Measurements from ENCODE around the gene NXT1.

The NXT1 gene

GRCh38 chr20:23358923-23359593 is 8.5 kb downstream of the NXT1 start:
- H3K4me1 ChIP-seq = peaks cover 13% of the 10 kb centered on the region
- peaks cover 17% of the 10 kb centered on the region for H3K36me3 ChIP-seq (replicated peaks)
- H3K9me3 ChIP-seq = no peaks in the 10 kb centered on the region
- H3K27me3 ChIP-seq (ENCODE audit: low read depth) = no peaks in the 10 kb centered on the region
- in situ Hi-C loops (cut with MboI; ENCODE audit: low sequenced_read_pairs) = loop anchor here (25.0 kb wide), 1 partner anchor 1847 kb away; the partner anchor contains the start of gene NKX2-2
- no peak overlapping the region for H3K4me3 ChIP-seq
- no peak for DNase-seq (ENCODE audit: low spot score in 2 of 2)

- peaks cover 13% of the 10 kb centered on the region for H3K4me1 ChIP-seq
- no peaks in the 10 kb centered on the region for H3K27me3 ChIP-seq (ENCODE audit: low read depth)
- no peaks in the 10 kb centered on the region for H3K9me3 ChIP-seq
- DNase-seq (ENCODE audit: low spot score in 2 of 2) = no peak
- H3K36me3 ChIP-seq (replicated peaks) = peaks cover 18% of the 10 kb centered on the region
- H3K4me3 ChIP-seq = no peak overlapping the region
- in situ Hi-C loops (cut with MboI; ENCODE audit: low sequenced_read_pairs) = loop anchor here (25.0 kb wide), 1 partner anchor 1848 kb away; the partner anchor contains the start of gene NKX2-2
Observed at GRCh38 chr20:23360531-23360930, 9.9 kb downstream of the NXT1 start.

DNA sequence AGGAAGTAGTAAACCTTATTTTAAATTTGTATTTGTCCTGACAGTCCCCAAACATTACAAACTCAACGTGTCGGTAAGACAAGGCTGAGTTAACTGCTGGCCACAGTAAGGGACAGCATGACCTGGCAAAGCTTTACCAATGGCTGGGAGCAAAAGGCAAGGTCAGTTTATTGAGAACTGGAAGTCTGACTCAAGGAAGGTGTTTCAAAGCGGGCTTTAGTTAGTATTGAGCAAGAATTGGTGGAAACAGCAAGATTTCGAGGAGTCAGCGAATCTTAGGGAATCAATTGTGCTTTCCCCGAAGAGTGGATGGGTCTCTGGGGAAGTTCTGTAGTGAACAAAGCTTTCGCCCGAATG is 10.5 kb downstream of the NXT1 start:
- peaks cover 13% of the 10 kb centered on the region for H3K4me1 ChIP-seq
- peaks cover 21% of the 10 kb centered on the region for H3K36me3 ChIP-seq (replicated peaks)
- DNase-seq (ENCODE audit: low spot score in 2 of 2) = no peak

DNA sequence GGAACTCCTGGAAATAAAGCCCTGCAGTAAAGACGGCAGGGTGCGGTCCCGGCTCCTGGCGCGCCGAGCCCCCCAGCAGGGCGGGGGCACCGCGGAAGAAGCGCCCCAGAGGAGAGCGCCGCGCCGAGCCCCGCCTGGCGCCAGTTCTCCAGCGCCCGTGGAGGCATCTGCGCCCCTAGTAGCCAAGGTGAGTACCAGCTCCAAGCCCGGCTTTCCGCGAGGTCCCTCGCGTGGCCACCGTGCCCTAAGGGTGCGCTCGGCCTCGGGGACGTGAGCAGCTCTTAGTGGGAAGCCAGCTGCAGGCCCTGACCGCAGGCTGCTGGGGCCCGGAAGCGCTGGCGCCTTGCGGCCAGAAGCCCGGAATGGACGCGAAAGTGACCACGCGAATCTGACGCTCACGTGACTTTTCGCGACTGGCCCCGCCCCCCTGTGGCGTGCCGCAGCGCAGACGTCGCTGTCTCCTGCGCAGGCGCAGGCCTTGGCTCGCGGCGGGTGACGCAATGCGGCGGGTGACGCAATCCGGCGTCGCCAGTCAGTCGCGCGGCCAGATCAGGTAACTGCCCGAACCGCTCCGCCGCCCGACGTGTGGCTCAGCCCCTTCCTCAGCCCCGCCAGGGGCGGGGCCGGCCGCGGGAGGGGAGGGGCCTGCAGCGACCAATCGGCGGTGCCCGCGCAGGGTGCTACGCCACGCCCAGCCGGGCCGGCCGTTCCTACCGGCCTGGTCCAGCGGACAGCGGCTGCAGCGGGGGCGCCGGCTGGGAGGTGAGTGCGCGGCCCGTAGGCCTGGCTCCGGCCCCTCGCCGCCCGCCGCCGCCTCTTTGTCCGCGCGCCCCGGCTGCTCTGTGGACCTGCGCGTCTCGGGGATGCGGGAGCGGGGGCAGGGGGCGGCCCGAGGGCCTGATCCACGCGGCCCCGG is 11.1 kb downstream of the NXT1 start, which contains the start of gene GZF1:
TSS of gene GZF1 (plus strand) at position 707 of the 916 bp plus-strand sequence. CDS start 2,202 bp downstream, outside the sequence.
- Histone ChIP-seq H3K4me3 (peak within 1 kb of the TSS; percentile 75), H3K4me1 (peaks cover 19% of the 10 kb centered on the region), H3K27me3 (ENCODE audit: low read depth) (no peaks in the 10 kb centered on the region), H3K36me3 (replicated peaks) (peaks cover 26% of the 10 kb centered on the region), H3K9me3 (no peaks in the 10 kb centered on the region)
- peak; percentile 93 to 97 for DNase-seq (ENCODE audit: low spot score in 2 of 2)
- in situ Hi-C loops (cut with MboI; ENCODE audit: low sequenced_read_pairs) = loop anchor here (25.0 kb wide), 1 partner anchor 1849 kb away; the partner anchor contains the start of gene NKX2-2

More for the DNA sequence above, 10.5 kb downstream of the NXT1 start:
- H3K9me3 ChIP-seq = no peaks in the 10 kb centered on the region
- no peaks in the 10 kb centered on the region for H3K27me3 ChIP-seq (ENCODE audit: low read depth)
- H3K4me3 ChIP-seq = peak overlapping the region; percentile 73
- in situ Hi-C loops (cut with MboI; ENCODE audit: low sequenced_read_pairs) = loop anchor here (25.0 kb wide), 1 partner anchor 1849 kb away; the partner anchor contains the start of gene NKX2-2

GRCh38 chr20:23362392-23363256 is 12.0 kb downstream of the NXT1 start:
- Histone ChIP-seq H3K36me3 (replicated peaks) (peaks cover 33% of the 10 kb centered on the region), H3K27me3 (ENCODE audit: low read depth) (no peaks in the 10 kb centered on the region), H3K4me1 (peaks cover 23% of the 10 kb centered on the region), H3K4me3 (peak overlapping the region; percentile 75), H3K9me3 (no peaks in the 10 kb centered on the region)
- in situ Hi-C loops (cut with MboI; ENCODE audit: low sequenced_read_pairs) = loop anchor here (25.0 kb wide), 1 partner anchor 1850 kb away; the partner anchor contains the start of gene NKX2-2
- peak in 1 of 2 experiments; percentile 34 for DNase-seq (ENCODE audit: low spot score in 2 of 2)

DNA sequence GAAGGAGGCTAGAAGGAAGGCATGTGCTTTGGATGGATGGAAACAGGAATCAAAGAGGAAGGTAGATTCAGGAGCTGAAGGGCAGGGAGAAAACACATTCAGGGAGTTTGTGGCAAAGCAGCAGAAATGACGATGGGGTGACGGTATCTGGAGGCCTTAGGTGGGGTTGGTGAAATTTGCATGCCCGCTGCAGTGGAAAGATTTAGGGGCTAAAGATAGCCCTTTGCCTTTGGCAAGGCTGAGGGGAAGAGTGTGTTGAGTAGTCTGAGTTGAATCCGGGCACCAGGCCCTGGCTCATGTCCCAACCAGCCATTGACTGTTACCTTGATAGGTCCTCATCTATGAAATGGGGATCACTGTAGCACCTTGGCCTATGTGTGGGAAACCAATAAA is 12.7 kb downstream of the NXT1 start:
- no peak for DNase-seq (ENCODE audit: low spot score in 2 of 2)
- H3K4me1 ChIP-seq = peaks cover 26% of the 10 kb centered on the region
- no peaks in the 10 kb centered on the region for H3K9me3 ChIP-seq
- in situ Hi-C loops (cut with MboI; ENCODE audit: low sequenced_read_pairs) = loop anchor here (25.0 kb wide), 1 partner anchor 1851 kb away; the partner anchor contains the start of gene NKX2-2
- peak overlapping the region; percentile 75 for H3K4me3 ChIP-seq
- peaks cover 37% of the 10 kb centered on the region for H3K36me3 ChIP-seq (replicated peaks)
- no peaks in the 10 kb centered on the region for H3K27me3 ChIP-seq (ENCODE audit: low read depth)

DNA sequence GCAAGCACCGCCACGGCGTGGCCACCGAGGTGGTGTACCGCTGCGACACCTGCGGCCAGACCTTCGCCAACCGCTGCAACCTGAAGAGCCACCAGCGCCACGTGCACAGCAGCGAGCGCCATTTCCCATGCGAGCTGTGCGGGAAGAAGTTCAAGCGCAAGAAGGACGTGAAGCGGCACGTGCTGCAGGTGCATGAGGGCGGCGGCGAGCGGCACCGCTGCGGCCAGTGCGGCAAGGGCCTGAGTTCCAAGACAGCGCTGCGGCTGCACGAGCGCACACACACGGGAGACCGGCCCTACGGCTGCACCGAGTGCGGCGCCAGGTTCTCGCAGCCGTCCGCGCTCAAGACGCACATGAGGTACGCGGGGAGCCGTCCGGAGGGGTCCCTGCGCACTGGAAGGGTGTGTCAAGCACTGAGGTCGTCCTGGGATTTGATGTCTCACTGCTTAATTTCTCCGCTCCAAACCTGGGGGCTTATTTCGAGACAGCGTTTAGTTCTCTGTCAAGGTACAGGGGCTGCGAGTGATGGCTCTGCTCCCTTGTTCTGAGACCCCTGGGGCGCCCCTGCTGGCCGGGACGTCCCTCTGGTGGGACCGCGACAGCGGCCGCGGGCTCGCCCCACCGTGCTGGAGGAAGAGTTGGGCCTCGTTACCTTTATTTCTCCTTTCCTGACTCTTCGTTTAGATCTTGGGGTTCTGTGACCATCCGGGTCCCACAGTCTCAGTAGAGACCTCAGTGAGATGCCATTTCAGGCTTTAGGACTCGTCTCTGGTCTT is 15.0 kb downstream of the NXT1 start:
- H3K36me3 ChIP-seq (replicated peaks) = peaks cover 60% of the 10 kb centered on the region

GRCh38 chr20:23366384-23366783 is 15.8 kb downstream of the NXT1 start:
- no peaks in the 10 kb centered on the region for H3K27me3 ChIP-seq (ENCODE audit: low read depth)
- no peaks in the 10 kb centered on the region for H3K9me3 ChIP-seq
- DNase-seq (ENCODE audit: low spot score in 2 of 2) = no peak
- H3K4me1 ChIP-seq = peaks cover 24% of the 10 kb centered on the region
- H3K36me3 ChIP-seq (replicated peaks) = peaks cover 68% of the 10 kb centered on the region
- in situ Hi-C loops (cut with MboI; ENCODE audit: low sequenced_read_pairs) = loop anchor here (25.0 kb wide), 1 partner anchor 1854 kb away; the partner anchor contains the start of gene NKX2-2
- H3K4me3 ChIP-seq = no peak overlapping the region

More for the DNA sequence above, 15.0 kb downstream of the NXT1 start:
- Histone ChIP-seq H3K4me1 (peaks cover 24% of the 10 kb centered on the region), H3K4me3 (no peak overlapping the region), H3K9me3 (no peaks in the 10 kb centered on the region), H3K27me3 (ENCODE audit: low read depth) (no peaks in the 10 kb centered on the region)
- DNase-seq (ENCODE audit: low spot score in 2 of 2) = no peak
- in situ Hi-C loops (cut with MboI; ENCODE audit: low sequenced_read_pairs) = loop anchor here (25.0 kb wide), 1 partner anchor 1853 kb away; the partner anchor contains the start of gene NKX2-2

- in situ Hi-C loops (cut with MboI; ENCODE audit: low sequenced_read_pairs) = loop anchor here (25.0 kb wide), 1 partner anchor 1855 kb away; the partner anchor contains the start of gene NKX2-2
- Histone ChIP-seq H3K27me3 (ENCODE audit: low read depth) (no peaks in the 10 kb centered on the region), H3K9me3 (no peaks in the 10 kb centered on the region), H3K36me3 (replicated peaks) (peaks cover 82% of the 10 kb centered on the region), H3K4me3 (no peak overlapping the region), H3K4me1 (peaks cover 24% of the 10 kb centered on the region)
- no peak for DNase-seq (ENCODE audit: low spot score in 2 of 2)
Observed at GRCh38 chr20:23367770-23368169, 17.2 kb downstream of the NXT1 start.

- DNase-seq (ENCODE audit: low spot score in 2 of 2) = no peak
- H3K4me3 ChIP-seq = no peak overlapping the region
- in situ Hi-C loops (cut with MboI; ENCODE audit: low sequenced_read_pairs) = loop anchor here (25.0 kb wide), 1 partner anchor 1856 kb away; the partner anchor contains the start of gene NKX2-2
- no peaks in the 10 kb centered on the region for H3K9me3 ChIP-seq
- no peaks in the 10 kb centered on the region for H3K27me3 ChIP-seq (ENCODE audit: low read depth)
- peaks cover 88% of the 10 kb centered on the region for H3K36me3 ChIP-seq (replicated peaks)
- peaks cover 20% of the 10 kb centered on the region for H3K4me1 ChIP-seq
Observed at GRCh38 chr20:23368316-23369071, 17.9 kb downstream of the NXT1 start.

GRCh38 chr20:23369072-23369823 is 18.7 kb downstream of the NXT1 start:
- in situ Hi-C loops (cut with MboI; ENCODE audit: low sequenced_read_pairs) = loop anchor here (25.0 kb wide), 1 partner anchor 1857 kb away; the partner anchor contains the start of gene NKX2-2
- peaks cover 92% of the 10 kb centered on the region for H3K36me3 ChIP-seq (replicated peaks)

More at GRCh38 chr20:23369072-23369823, 18.7 kb downstream of the NXT1 start:
- Histone ChIP-seq H3K27me3 (ENCODE audit: low read depth) (no peaks in the 10 kb centered on the region), H3K9me3 (no peaks in the 10 kb centered on the region), H3K4me1 (peaks cover 16% of the 10 kb centered on the region), H3K4me3 (no peak overlapping the region)
- no peak for DNase-seq (ENCODE audit: low spot score in 2 of 2)

All from HAP-1 (cell line).